PFSK-1 (cell line): ENCODE measurements around the gene NDUFAF5.
A peak's percentile ranks its signal among the peaks of the same experiment; 100 is the strongest.

ENCODE experiments used
- POLR2AphosphoS5 ChIP-seq: IDR thresholded peaks from 2 replicates; pipeline ENCODE4 v1.6.1; 2012; ENCODE audit warnings: low read depth, mild to moderate bottlenecking, control low read depth, low read length, moderate library complexity
- REST ChIP-seq, 2 experiments: IDR thresholded peaks; 2 replicates each; pipeline versions ENCODE4 v1.6.1 to v1.8.0; 2011 to 2012; ENCODE audit warnings: low read depth in 2 of 2, low read length in 2 of 2, control low read depth in 1 of 2, inconsistent platforms in 1 of 2, mild to moderate bottlenecking in 1 of 2, moderate library complexity in 1 of 2; ENCODE audit not compliant: insufficient read depth in 1 of 2
- SIN3A ChIP-seq: IDR thresholded peaks from 2 replicates; pipeline ENCODE4 v1.6.1; 2012; ENCODE audit warnings: mild to moderate bottlenecking, low read length, moderate library complexity, borderline replicate concordance; ENCODE audit not compliant: insufficient read depth
- TAF1 ChIP-seq: IDR thresholded peaks from 2 replicates; pipeline ENCODE4 v1.6.1; 2012; ENCODE audit warnings: low read length, control low read depth, borderline replicate concordance; ENCODE audit not compliant: insufficient read depth

GRCh38 chr20:13784271-13784892 is 446 bp upstream of the NDUFAF5 start:
- TF ChIP-seq REST (IDR thresholded peaks at IDR 0.05; ENCODE audit: insufficient read depth in 1 of 2, low read depth in 2 of 2, low read length in 2 of 2) (no peak), SIN3A (no peak), POLR2AphosphoS5 (peak; percentile 88; the same call in 1 of the 2 replicates), TAF1 (no peak)
